NCI-H524 (cell line): Measurements from ENCODE around the gene CPSF3.
A peak's percentile ranks its signal among the peaks of the same experiment; 100 is the strongest.
"Not testable (repeated sequence)": the region's sequence is repeated elsewhere in the genome, so short reads cannot be mapped to it uniquely, and the experiment has no call there.

Experiments
- DNase-seq, 2 experiments: peaks; one replicate each; lab custom pipeline; 2025; lab: John Stamatoyannopoulos, UW

CPSF3 gene

DNA sequence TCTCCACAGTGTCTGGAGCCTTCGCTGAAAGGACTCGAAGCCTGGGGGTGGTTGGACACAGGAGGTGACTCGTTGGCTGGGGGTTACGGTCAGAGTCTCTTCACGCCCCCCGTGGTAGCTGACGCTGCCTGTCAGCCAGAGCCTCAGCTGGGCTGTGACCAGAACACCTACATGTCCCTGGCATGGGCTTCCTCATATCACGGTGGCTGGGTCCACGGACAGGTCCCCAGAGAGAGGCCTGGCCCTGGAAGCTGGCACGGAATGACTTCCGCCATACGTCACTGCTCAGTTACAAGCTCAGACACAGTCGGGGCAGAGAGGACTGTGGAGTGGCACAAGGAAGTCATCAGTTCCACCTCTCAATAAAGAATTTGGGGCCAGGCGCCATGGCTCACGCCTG is 28.6 kb upstream of the CPSF3 start:
- no peak for DNase-seq

DNA sequence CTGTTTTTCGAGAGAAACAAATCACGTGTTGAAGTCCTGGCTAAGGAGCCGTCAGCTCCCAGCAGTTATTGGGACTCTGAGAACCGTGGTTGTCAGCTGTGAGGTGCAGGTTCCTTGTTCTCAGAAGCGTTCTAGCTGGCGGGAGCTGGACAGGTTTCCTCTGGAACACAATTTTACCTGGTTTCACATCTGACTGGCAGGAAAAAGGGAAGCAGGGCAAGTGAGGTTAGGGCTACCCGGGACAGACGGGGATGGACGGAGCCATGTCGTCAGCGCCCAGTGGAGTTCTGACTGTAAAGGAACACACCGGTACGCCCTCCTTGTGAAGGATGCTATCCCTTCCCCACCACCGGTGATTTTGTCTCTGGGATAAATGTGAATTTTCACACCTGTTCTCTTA is 26.3 kb upstream of the CPSF3 start:
- DNase-seq = no peak

DNA sequence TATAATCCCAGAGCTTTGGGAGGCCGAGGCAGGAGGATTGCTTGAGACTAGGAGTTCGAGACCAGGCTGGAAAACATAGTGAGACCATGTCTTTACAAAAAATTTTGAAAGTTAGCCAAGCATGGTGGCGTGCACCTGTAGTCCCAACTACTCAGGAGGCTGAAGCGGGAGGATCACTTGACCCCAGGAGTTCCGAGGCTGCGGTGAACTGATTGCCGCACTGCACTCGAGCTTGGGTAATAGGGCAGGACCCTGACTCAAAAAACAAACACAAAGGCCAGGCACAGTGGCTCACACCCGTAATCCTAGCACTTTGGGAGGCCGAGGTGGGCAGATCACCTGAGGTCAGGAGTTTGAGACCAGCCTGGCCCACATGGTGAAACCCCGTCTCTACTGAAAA is 25.2 kb upstream of the CPSF3 start:
- DNase-seq = not testable (repeated sequence)

DNA sequence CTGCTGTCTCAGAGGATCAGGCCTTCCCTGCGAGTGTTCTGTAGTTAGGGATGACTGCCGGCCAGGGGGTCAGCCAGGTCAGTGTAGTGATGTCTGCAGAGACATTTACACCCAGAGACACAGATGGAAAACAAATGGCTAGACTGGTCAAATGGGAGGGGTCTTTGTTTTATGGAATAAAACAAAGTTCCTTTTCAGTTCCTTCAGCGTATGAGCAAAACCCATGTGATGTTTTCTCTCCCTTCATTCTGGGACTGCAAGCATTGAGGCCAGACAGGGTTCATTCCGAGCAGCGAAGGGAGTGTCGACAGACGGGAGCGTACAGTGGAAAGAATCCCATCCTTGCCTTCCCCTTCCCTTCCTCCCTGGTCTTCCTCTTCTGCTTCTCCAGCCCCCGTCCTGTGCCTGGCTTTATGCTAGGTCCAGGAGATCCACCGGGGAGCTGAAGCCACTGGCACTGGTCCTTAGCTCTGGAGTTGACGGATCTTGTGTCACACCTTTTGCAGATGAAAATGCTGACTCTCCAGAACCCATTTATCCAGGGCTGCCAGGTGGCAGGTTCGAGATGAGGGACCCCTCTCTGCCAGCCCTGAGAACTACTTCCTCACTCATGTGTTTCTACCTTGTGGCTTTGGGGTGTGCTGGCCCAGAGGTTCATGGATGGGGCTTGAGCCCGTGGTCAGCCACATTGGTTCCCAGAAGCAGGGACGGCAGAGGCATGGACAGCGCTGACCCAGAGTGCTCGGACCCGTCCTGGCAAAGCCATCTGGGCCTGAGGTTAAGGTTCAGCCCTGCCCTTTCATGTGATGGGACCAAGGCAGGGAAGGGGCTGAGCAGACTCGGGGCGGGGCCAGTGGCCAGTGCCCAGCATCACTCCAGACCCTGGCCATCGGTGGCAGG is 24.3 kb upstream of the CPSF3 start:
- no peak for DNase-seq

DNA sequence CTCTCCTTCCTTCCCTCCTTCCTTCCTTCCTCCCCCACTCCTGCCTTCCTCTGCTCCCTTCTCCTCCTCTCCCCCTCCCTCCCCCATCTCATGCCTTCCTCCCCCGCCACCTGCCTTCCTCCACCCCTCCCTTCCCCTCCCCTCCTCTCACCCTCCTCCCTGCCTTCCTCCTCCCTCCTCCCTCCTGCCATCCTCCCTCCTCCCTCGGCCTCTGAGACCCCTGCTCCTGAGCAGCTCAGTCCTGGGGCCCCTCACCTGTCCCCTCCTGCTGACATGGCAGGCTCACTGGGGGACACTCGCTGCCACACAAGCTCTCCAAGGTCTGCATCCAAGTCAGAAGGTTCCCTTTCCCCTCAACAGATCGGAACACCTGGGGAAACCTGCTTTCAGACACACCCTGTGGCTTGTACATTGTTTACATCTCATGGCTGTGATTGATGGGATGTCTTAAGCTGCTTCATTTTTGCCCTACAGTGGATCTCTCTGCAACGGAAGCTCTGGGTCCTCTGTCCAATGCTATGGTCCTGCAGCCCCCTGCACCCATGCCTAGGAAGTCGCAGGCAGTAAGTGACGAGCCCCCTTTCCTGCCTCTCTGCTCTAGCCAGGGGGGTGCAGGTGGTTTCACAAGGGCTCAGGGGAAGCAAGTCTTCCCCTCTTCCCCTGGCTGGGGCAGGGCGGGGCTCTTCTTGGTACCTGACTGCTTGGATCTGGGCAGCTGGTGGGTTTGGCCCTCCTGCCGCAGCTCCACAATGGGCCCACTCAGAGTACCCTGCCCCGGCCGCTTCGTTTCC is 23.0 kb upstream of the CPSF3 start:
- no peak for DNase-seq

DNA sequence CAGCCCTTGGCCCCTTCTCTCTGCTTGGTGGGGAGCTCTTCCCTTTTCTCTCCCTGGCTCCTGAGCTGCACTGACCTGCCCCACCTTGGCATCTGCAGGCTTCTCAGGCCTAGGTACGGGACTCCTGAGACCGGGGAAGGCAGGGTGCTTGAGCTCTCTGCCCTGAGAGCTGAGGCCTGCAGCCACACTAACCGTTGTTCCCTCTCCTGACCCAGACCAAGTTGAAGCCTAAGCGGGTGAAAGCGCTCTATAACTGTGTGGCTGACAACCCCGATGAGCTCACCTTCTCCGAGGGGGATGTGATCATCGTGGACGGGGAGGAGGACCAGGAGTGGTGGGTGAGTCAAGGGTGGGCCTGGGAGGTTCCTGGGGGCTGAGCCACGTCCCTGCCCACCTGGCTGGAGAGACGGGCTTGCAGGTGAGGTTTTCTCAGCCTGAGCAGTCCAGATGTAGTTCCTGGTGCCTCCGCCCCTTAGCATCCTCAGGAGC is 22.4 kb upstream of the CPSF3 start:
- DNase-seq = no peak

DNA sequence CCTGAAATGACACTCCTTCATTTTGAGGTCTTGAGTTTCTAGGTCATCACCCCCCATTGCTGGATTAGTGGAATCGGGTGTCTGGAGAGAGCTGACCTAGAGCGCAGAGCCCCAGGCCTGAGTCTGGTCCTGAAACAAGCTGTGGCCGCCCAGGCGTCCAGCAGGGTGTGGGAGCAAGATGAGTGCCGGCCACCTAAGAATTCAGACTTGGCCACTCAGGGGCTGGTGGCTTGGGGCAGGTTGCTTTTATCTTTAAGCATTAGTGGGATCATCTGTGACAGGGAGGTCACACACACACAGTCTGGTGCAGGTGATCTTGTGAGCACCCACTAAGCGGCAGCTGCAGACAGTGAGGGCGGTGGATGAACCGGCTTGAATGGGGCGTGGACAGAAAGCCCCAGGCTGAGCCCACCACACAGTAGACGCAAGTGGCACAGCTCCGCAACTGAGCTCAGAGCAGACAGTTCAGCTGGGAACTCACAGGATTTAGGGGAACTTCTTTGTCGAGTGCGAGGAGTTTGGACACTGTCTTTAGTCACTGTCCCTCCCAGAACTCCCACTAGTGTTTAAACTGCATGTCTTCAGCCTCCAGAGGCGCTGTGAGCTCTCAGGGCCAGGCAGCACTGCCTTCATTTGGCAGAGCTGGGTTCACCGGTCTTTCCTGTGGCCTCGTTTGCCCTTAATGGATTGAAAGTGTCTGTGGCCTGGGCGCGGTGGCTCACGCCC is 21.6 kb upstream of the CPSF3 start:
- DNase-seq = no peak

DNA sequence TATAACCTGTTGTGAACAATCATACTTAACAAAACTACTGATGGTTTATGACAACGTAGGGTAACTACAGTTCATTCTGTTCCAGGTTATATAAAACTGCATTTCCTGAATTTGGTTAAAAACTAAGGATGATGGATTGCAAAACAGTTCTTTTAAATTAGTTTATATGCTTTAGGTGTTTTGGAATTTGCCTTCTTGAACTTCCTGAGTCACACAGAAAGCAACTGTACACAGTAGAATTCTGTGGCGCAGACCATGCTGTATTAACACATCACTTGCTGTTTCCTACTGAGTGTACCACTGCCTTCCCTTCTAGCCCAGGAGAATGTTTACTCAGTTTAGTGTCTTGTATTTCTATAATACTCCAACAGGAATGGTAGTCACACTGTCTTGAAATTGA is 19.5 kb upstream of the CPSF3 start:
- DNase-seq = no peak

DNA sequence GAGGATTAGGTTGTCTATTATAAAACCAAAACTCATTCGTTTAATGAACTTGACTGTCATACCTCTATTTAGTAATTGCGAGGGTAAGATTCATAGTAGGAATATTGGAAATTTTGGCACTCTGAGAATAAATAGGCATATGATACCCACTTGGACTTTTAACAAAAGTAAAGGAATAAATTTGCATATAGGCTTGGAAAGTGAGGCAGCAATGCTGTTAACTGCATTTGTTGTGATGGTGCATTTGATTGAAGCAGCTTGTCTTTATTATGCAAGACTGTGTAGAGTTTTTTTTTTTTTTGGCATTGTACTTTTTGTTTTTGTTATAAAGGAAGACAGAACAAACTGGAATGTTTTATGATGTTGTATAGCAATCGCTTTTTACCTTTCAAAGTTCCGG is 19.0 kb upstream of the CPSF3 start:
- no peak for DNase-seq

DNA sequence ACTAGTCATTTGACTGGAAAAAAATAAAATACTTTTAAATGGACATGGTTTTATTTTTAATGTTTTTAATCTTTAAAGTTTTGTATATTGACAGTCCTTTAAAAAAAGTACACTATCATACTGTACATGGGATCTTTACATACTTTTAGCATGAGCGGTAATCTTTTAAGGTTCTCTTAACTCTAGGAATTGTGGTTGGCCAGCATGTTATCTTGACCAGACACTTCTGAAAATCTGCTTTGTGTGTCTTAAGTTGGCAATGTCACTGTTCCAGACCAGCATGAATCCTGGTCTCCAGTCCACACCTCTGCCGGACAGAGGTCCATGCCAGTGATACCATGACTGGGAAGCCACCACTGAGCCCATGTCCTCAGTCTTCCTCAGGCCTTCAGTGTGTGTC is 17.8 kb upstream of the CPSF3 start:
- no peak for DNase-seq

DNA sequence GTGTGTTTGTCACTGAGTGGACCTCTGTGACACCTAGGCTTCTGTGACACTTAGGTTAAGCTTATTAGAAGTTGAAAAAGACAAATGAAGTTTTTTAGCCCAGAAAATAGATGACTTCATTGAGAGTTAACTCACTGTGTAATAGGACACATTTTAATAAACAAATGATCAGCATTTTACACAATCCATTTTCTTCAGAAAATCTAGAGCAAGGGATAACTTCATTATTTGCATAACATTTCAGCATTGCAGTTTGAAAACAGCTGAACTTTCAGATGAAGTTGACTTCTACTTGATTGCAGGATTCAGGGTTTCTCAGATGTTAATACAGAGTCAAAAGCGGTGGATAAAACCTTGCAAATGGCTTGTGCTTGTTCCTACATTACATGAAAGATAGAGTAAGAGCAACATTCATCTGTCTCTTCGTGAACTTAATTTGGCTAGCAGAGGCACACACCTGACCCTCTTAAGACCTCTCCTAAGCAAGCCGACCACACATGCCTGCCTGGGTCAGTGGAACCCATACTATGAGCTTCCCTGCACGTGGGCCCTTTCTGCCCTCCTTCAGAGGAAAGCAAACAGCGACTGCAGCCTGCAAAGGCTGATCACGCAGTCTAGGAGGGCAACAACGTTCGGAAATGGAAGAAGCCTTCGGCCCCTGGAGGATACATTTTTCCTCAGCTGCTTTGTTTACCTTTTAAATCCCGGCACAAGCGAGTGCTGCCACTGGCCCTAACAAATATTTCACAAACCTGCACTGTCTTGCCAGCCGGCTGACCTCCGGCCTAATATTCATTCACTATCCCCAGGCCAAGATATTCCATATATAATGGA is 16.7 kb upstream of the CPSF3 start:
- no peak for DNase-seq

DNA sequence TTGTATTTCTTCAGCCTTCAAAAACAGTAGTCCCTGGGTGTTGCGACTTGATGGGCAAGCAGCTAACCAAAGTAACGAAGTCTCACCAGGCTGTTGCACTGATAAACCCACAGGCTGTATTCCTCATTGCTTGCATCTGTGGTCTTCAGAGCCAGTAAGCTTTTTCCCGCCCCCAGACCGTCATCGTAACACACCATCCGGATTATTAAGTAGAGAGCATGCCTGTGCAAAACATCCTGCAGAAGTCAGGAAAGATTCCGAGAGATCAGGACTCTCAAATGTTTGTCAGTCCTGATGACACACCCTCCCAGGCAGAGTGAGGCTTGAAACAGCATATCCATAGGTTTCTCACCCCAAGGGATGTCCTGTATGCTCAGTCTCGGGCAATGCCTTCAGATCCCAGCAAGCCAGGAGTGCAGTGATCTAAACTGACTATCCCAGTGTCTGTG is 16.1 kb upstream of the CPSF3 start:
- peak in 1 of 2 experiments; percentile 83 for DNase-seq

DNA sequence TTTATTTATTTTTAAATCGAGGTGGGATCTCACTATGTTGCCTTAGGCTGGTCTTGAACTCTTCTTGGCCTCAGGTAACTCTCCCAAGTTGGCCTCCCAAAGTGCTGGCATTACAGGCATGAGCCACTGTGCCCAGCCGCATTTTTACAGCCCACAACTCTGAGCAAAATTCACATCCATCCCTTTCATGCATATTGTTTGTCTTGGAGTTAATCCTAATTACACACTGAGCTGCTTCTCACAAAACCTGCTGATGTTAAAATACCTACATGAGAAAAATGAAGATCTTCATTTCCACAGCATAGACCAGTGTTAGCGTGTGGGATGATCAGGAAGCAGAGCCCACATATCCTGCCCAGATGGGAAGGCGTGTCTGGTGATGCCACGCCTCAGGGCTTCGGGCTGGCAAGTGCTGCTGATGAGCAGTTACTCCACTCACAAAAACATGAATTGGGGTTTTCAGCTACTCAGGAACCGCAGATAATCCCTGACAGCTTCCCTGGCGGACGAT is 14.8 kb upstream of the CPSF3 start:
- peak; percentile 95 to 97 for DNase-seq

DNA sequence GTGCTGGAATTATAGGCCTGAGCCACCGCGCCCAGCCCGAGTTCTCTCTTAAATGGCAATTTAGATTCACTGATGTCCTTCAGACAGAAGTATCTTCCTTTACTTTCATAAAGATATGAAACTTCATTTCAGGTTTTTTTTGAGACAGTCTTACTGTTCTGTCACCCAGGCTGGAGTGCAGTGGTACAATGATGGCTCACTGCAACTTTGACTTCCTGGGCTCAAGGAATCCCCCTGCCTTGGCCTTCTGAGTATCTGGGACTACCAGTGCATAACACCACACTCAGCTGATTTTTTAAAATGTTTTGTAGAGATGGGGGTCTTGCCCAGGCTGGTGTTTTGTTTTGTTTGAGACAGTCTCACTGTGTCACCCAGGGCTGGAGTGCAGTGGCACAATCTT is 13.3 kb upstream of the CPSF3 start:
- no peak for DNase-seq

DNA sequence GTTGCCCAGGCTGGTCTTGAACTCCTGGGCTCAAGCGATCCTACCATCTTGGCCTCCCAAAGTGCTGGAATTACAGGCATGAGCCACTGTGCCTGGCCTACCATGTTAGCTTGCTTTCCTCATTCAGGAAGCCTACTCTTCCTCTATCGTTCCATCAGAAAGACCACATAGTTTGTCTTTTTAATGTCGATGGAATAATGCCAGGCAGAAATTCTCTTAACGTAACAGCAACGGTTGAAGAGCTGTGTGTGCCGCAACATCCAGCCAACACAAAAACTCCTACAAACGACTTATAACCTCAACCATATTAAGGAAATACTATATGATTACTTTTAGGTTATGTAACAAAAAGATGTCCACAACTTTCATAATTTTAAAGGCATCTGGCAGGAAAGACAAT is 10.7 kb upstream of the CPSF3 start:
- DNase-seq = no peak

DNA sequence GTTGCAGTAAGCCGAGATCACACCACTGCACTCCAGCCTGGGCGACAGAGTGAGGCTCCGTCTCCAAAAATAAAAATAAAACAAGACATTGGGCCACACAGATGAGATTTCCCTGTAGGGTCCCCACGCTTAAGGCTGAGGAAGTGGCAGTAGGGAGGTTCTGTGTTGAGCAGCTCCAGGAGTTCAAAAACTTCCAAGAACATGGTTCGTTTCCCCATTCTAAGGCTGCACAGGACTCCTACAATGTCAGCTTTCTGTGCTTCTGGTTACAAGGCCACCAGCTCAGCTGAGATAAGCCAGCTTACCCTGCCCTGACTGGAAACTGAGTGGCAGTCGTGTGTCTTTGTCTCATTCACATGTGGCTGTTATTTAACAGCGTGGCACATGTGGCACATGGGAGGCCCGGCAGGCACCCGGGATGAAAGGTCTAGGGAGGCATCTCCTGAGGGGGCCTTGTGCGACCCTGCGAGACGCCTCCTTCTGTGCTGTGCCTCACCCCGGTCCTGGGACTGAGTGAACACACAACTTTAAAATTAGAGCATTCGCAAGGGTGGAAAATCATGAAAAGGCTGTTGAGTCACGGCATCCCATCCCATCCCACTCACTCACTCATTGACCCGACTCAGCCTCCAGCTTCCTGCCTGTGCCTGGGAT is 7.8 kb upstream of the CPSF3 start:
- no peak for DNase-seq

DNA sequence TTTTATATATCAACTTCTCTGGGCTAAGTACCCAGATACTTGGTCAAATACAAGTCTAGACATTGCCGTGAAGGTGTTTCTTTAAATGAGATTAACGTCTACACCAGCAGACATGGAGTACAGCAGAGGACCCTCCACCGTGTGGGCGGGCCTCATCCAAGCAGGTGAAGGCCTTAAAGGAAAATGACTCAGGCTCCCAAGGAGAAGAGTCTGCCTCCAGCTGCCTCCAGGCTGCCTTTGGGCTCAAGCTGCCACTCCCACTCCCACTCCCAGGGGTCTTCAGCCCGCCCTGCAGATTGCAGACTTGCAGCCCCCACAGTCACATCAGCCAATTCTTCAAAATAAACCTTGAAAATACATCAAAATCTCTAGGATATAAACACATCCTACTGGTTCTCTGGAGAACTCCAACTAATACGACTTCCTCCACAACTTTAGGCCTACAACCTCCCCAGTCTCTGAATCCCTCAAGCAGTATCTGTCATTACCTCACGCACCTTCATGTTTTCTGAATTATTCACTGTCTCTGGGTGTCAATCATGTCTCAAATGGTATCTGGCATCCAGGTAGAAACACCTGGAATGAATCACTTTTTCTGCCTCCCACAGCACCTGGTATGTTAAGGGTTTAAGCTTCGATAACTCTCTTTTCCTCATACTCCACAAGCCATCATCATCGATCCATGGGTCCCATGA is 7.0 kb upstream of the CPSF3 start:
- DNase-seq = no peak

DNA sequence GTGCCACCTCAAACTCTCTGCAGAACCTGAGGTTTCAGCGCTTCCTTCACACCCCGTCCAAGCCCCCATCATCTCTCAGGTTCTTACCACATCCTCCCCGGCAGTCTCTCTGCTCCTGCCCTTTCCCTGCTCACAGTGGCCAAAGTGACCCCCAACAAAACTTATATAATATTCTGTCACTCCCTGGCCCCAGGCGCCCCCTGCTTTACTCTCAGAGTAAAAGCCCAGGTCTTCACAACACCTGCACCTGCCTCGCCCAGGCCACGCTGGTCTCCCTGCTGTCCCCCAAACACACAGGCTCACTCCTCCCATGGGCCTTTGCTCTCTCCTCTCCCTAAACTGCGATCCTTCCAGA is 6.5 kb upstream of the CPSF3 start:
- DNase-seq = no peak

DNA sequence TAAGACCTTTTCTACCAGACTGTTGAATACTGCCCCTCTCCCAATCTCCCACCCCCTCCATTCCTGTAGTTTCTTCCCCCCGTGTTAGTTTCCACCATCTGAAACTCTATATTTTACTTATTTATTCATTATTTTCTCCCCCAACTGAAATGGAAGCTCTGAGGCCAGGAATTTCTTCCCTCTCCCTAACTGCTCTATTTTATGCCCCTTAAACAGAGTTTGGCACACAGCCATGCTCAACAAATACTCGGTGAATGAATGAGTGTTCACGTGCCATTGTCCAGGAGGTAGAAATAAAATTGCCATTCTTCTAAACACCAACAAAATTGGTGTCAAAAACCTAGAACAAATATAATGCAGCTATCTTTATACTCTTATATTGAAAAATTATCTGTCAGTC is 5.7 kb upstream of the CPSF3 start:
- no peak for DNase-seq

DNA sequence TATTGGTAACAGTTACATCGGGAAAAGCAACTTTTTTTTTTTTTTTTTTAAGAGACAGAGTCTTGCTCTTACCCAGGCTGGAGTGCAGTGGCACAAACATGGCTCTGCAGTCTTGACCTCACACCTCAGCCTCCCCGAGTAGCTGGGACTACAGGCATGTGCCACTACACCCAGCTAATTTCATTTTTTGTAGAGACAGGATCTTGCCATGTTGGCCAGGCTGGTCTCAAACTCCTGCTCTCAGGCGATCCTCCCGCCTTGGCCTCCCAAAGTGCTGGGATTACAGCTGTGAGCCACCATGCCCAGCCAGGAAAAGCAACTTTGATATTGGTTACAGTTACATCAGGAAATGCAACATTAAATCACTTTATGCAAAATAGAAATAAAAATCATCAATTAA is 4.7 kb upstream of the CPSF3 start:
- no peak for DNase-seq
